Measurements from ENCODE around the gene FBF1.
"Not testable (repeated sequence)": the region's sequence is repeated elsewhere in the genome, so short reads cannot be mapped to it uniquely, and the experiment has no call there.

Gene FBF1

DNA sequence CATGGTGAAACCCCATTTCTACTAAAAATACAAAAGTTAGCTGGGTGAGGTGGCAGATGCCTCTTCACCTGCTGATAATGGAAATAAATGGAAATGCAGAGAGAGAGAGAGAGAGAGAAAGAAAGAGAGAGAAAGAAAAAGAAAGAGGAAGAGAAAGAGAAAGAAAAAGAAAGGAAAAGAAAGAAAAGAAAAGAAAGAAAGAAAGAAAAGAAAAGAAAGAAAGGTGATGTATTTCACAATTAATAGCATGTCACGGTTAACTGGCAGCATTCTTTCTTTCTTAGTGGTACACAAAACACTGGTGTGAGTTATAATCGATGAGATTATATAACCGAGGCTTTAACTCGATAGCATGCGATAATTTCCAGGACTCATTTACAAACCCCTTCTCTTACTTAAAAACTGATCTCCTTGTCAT, 34.9 kb upstream of the FBF1 start:
- in situ Hi-C loops (cut with HindIII; ENCODE audit: low pct_unique_long_range_greater_than_20kb, low sequenced_read_pairs): no loop called here

DNA sequence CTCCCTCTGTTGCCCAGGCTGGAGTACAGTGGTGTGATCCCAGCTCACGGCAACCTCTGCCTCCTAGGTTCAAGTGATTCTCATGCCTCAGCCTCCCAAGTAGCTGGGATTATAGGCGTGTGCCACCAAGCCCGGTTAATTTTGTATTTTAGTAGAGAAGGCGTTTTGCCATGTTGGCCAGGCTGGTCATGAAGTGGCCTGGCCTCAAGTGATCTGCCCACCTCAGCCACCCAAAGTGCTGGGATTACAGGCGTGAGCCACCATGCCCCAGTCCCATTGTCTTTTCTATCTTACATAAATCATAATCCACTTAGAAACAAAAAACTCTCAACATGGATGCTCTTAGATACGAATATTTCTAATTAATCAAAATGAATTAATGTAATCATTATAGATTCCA, 34.3 kb upstream of the FBF1 start:
- in situ Hi-C loops (cut with HindIII; ENCODE audit: low pct_unique_long_range_greater_than_20kb, low sequenced_read_pairs); DNase-seq (ENCODE audit: low read depth in 1 of 2, low spot score in 1 of 2): not testable (repeated sequence)

More for the DNA sequence above, 34.9 kb upstream of the FBF1 start:
- no peak for DNase-seq (ENCODE audit: low read depth in 1 of 2, low spot score in 1 of 2)
- no peak for TF ChIP-seq JUND (IDR thresholded peaks at IDR 0.05; ENCODE audit: low read depth)

DNA sequence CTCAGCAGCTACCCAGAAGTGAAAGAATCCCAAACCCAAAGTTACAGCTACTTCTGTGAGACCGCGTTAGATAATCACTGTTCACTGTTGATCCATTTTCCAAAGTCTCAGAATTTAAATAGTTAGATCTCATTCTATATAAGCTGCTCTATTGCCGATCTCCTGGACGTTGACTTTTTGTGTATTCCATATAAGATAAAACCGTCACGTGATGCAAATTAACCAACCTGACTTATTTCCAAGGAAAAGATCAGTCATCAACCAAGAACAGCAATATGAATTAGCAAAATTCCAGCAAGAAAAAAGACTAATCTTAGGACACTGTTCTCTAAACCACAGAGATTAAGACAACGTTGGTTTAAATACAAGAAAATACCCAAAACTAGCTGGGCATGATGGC, 29.8 kb upstream of the FBF1 start:
- in situ Hi-C loops (cut with HindIII; ENCODE audit: low pct_unique_long_range_greater_than_20kb, low sequenced_read_pairs): no loop called here
- TF ChIP-seq JUND (IDR thresholded peaks at IDR 0.05; ENCODE audit: low read depth): no peak
- DNase-seq (ENCODE audit: low read depth in 1 of 2, low spot score in 1 of 2): no peak

DNA sequence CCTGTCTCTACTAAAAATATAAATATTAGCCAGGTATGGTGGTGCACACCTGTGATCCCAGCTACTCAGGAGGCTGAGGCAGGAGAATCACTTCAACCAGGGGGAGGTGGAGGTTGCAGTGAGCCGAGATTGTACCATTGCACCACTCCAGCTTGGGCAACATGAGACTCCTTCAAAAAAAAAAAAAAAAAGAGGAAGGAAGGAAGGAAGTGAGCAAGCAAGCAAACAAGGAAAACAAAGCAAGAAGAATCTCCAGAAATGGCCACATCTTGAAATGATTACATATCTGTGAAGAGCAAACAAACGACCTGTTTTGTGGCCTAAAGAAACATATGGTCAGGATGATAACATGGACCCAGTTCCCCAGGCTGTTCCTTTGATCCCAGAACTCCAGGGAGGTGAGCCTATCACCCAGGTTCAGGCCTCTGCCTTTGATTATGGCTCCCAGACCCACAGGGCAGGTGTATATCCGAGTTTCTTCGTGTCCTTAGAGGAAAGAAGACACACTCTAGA, 29.2 kb upstream of the FBF1 start:
- no peak for DNase-seq (ENCODE audit: low read depth in 1 of 2, low spot score in 1 of 2)
- in situ Hi-C loops (cut with HindIII; ENCODE audit: low pct_unique_long_range_greater_than_20kb, low sequenced_read_pairs): no loop called here
- TF ChIP-seq JUND (IDR thresholded peaks at IDR 0.05; ENCODE audit: low read depth): no peak

DNA sequence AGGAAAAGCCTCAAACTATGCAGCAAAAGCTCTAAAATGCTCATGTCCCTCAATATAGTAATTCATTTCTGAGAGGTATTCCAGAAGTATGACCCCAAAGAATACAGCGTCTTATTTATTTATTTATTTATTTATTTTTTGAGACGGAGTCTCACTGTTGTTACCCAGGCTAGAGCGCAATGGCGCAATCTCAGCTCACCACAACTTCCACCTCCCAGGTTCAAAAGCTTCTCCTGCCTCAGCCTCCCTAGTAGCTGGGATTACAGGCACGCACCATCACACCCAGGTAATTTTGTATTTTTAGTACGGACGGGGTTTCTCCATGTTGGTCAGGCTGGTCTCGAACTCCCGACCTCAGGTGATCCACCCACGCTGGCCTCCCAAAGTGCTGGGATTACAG, 28.2 kb upstream of the FBF1 start:
- in situ Hi-C loops (cut with HindIII; ENCODE audit: low pct_unique_long_range_greater_than_20kb, low sequenced_read_pairs); DNase-seq (ENCODE audit: low read depth in 1 of 2, low spot score in 1 of 2): not testable (repeated sequence)

DNA sequence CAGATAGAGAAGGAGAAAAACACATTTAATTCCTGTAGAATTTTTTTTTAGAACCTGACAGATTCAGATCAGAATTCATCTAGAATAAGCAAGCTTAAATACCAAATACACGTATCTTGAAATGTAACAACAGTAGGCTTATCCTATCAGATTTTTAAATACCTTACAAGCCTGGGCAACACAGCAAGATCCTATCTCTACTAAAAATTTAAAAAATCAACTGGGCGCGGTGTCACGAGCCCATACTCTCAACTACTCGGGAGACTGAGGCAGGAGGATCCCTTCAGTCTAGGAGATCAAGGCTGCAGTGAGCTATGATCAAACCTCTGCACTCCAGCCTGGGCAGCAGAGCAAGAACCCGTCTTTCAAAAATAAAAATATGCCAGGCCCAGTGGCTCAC, 24.6 kb upstream of the FBF1 start:
- DNase-seq (ENCODE audit: low read depth in 1 of 2, low spot score in 1 of 2): no peak
- peak; percentile 52; the same call in 1 of the 2 replicates for TF ChIP-seq JUND (IDR thresholded peaks at IDR 0.05; ENCODE audit: low read depth)
- in situ Hi-C loops (cut with HindIII; ENCODE audit: low pct_unique_long_range_greater_than_20kb, low sequenced_read_pairs): no loop called here

DNA sequence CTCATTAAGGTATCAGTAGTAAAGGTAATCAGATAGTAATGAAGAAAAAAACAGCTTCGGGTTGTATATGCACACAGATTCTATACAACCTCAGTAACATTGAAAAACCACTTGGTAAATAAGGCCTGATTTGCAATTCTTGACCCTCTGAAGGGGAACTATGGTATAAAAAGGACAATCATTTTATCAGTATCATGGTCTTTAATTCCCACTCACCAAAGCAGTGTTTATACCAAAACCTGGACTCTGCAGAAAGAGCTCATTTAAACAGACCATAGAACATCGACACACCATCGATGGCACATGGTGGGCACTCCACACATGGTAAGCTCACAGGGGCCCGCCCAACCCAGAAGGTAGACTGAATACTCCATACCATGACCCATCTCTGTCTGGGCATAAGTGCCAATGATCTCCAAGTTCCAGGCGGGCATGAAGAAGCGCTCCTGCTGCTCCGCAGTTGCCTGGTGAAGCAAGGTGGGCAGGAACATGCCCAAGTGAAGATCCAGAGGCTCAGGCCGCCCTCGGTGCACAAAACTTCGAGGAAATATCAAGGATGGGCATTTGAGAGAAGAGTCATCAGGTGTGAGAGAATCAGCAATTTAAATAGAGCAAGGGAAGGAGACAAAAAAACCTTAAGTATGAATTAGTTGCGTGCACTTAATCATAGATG, 19.1 kb upstream of the FBF1 start:
- no peak for DNase-seq (ENCODE audit: low read depth in 1 of 2, low spot score in 1 of 2)
- in situ Hi-C loops (cut with HindIII; ENCODE audit: low pct_unique_long_range_greater_than_20kb, low sequenced_read_pairs): no loop called here
- TF ChIP-seq JUND (IDR thresholded peaks at IDR 0.05; ENCODE audit: low read depth): no peak

DNA sequence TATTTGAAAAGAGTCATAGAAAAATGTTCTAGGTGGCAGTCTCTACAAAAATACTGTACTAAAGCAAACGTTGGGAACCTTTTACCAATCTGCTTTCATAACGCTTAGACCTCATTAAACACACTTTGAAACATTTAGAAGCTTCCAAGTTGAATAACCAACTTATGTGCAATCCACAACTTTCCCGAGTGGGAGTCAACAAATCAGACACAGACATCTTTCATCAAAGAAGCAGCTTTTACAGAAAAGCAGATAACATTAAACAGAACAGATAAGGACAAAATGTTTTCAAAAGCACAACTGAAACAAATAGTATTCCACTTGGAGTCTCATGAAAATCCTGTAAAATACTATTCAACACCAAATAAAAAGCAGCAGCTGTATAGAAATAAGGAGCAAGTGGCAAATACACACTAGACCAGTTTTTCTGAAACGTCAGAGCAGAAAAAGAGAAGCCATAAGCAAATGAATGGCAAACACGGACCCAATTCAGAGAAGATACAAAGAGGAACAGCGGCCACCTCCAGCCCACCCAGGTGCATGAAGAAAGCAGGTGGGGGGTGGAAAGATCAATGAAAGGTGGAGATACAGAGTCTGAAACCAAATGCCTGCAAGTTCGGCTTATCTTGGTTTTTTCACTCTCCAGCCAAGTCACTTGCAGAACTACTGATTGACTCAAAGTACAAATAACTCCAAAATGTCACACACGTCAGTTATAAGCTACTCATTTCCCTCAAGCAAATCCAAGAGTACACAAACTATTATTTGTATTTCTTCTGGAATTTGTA, 18.4 kb upstream of the FBF1 start:
- no peak for TF ChIP-seq JUND (IDR thresholded peaks at IDR 0.05; ENCODE audit: low read depth)
- in situ Hi-C loops (cut with HindIII; ENCODE audit: low pct_unique_long_range_greater_than_20kb, low sequenced_read_pairs): no loop called here
- DNase-seq (ENCODE audit: low read depth in 1 of 2, low spot score in 1 of 2): no peak

DNA sequence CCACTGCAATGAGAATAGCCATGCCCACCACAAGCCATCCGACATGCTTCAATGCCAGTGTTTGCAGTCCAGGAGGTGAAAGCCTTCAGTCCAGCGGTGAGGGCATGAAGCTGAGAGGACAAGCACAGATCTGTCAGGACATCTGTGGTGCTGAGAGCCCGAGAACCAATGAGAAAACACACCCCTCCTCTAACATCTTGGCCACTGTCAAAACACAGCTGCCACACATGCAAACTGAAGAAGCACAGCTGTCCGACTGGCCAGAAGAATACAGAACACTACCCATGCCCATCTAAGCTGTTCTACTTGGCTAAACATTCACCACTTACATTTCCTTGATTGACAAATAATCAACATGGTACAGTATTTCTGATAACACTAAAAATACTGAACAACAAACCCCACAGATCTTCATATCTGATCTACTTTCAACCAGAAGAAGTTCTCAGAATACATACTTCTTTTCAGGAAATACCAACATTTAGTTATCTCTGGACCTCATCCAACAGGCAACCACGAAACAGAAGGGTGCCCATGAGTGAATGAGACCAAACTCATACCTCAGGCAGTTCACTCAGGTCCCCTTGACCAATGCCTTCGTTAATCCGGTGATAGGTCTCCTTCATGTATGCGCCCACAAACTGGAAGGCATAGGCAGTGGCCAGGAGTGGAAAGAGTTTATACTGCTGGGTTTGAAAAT, 10.2 kb upstream of the FBF1 start:
- DNase-seq (ENCODE audit: low read depth in 1 of 2, low spot score in 1 of 2): no peak
- TF ChIP-seq JUND (IDR thresholded peaks at IDR 0.05; ENCODE audit: low read depth): no peak
- in situ Hi-C loops (cut with HindIII; ENCODE audit: low pct_unique_long_range_greater_than_20kb, low sequenced_read_pairs): no loop called here

DNA sequence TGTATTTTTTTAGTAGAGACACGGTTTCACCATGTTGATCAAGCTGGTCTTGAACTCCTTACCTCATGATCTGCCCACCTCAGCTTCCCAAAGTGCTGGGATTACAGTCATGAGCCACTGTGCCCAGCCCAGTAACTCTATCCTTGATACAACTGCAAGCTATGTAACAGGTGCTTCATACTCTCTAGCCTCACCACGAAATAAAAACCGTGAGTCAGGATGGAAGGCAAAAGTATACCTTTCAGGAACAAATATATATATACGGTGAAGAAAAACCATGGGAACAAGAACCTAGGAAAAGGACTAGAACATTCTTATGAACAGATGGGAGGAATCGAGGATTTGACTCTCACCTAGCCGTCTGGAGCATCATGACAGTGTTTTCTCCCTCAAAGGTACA, 9.6 kb upstream of the FBF1 start:
- in situ Hi-C loops (cut with HindIII; ENCODE audit: low pct_unique_long_range_greater_than_20kb, low sequenced_read_pairs): no loop called here
- no peak for DNase-seq (ENCODE audit: low read depth in 1 of 2, low spot score in 1 of 2)
- TF ChIP-seq JUND (IDR thresholded peaks at IDR 0.05; ENCODE audit: low read depth): no peak

DNA sequence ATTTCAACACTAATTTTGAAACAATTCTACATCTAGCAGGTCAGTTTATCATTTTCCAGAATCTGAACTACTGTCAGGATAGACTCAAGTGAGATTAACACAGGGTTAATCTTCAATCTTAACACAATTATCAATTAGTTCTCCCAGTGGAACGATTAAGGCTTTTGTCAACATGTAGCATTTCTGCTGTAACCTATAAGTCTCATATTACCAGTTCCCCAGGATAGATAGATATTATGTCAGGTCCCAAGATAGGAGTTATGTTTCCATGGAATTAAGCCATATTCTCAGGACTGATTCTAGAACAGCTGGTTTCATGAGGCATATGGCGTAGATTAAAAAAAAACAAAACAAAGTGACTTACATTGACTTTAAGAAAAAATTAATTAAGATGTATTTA, 4.4 kb upstream of the FBF1 start:
- DNase-seq (ENCODE audit: low read depth in 1 of 2, low spot score in 1 of 2): no peak
- no peak for TF ChIP-seq JUND (IDR thresholded peaks at IDR 0.05; ENCODE audit: low read depth)
- in situ Hi-C loops (cut with HindIII; ENCODE audit: low pct_unique_long_range_greater_than_20kb, low sequenced_read_pairs): no loop called here

DNA sequence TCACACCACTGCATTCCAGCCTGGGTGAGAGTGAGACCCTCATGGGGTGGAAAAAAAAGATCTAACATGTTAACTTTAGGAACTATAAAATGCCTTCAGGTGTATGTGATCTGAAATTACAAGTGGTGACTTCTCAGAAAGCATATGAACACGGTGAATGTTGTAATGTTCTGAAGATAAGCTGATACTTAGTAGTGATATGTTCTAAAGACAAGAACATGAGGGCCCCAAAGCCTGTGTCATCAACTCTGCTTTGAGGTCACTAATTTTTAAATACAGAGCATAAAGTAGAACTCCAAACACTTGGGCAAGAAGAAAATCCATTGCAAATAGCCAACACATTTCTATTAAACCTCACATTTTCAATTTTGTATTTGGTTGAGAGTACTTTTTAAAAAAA, 2.6 kb upstream of the FBF1 start:
- no peak for DNase-seq (ENCODE audit: low read depth in 1 of 2, low spot score in 1 of 2)
- in situ Hi-C loops (cut with HindIII; ENCODE audit: low pct_unique_long_range_greater_than_20kb, low sequenced_read_pairs): no loop called here
- no peak for TF ChIP-seq JUND (IDR thresholded peaks at IDR 0.05; ENCODE audit: low read depth)

DNA sequence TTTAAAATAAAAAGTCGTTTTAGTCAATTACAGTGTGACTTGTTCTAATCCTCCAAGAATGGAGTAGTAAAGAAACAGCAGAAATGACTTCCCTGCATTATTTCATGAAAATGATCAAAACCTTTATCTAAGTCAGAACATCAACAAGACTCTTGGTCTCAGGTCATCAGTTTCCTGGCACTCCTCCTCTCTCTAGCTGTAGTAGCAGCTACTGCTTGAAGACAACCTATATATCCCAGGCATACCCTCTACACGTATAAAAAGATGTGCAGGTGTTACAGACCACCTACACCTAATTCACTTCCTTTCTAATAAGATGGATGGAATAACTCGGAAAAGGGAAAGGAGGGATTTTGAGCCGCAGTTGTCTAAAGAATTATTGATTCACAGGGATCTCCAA, 1.6 kb upstream of the FBF1 start:
- DNase-seq (ENCODE audit: low read depth in 1 of 2, low spot score in 1 of 2): no peak
- no peak for TF ChIP-seq JUND (IDR thresholded peaks at IDR 0.05; ENCODE audit: low read depth)
- in situ Hi-C loops (cut with HindIII; ENCODE audit: low pct_unique_long_range_greater_than_20kb, low sequenced_read_pairs): no loop called here
